IMR-90 (cell line): ENCODE measurements around the gene IGF1R. TPM values are rescaled to one million over a fixed set of nuclear protein-coding genes. Genes with fewer than 3 reads are reported as not detected.

Source experiments
- ATAC-seq: fragments of 200-7000 bp; cut with Tn5 transposase; 2 replicates; pipeline ENCODE4 v1.9.1; 2020; ENCODE audit warnings: low read depth, mild to moderate bottlenecking, moderate library complexity
- BruUV-seq: library from RNA; stranded (reverse); fragments of 400-500 nt; replicated peaks from 2 replicates; lab custom pipeline; 2021; lab: Mats Ljungman, UMichigan
- CTCF ChIA-PET: fragments of 300-600 bp; formaldehyde crosslinking; extraction: SDS; loops from one replicate; lab custom pipeline; 2021; ENCODE audit warnings: antibody characterized with exemption; lab: Yijun Ruan, JAX
- POLR2A ChIA-PET: fragments of 300-600 bp; sonication (Branson Sonifier 250); formaldehyde crosslinking; loops from one replicate; lab custom pipeline; 2022; ENCODE audit warnings: antibody characterized with exemption; ENCODE audit not compliant: unreplicated experiment; lab: Charles Lee
- DNase-seq: peaks from one replicate; pipeline ENCODE4 v3.0.0; 2013
- H2AFZ ChIP-seq: replicated peaks from 2 replicates; pipeline ENCODE3; 2013; ENCODE audit warnings: low read length, mild to moderate bottlenecking; ENCODE audit not compliant: poor library complexity
- H2AK5ac ChIP-seq: 2 replicates; pipeline ENCODE4 v1.6.1; 2013; ENCODE audit warnings: low read depth, low read length, inconsistent platforms
- H2AK9ac ChIP-seq: replicated peaks from 2 replicates; pipeline ENCODE3; 2013; ENCODE audit warnings: mild to moderate bottlenecking, low read depth, low read length, moderate library complexity; ENCODE audit not compliant: poor library complexity
- H2BK120ac ChIP-seq: 2 replicates; pipeline ENCODE4 v1.6.1; 2013; ENCODE audit warnings: low read depth, low read length, inconsistent platforms
- H2BK15ac ChIP-seq: 3 replicates; pipeline ENCODE4 v1.6.1; 2013; ENCODE audit warnings: low read depth, low read length, inconsistent platforms
- H2BK20ac ChIP-seq: 2 replicates; pipeline ENCODE4 v1.6.1; 2013; ENCODE audit warnings: low read depth, mild to moderate bottlenecking, inconsistent platforms, low read length, moderate library complexity
- H2BK5ac ChIP-seq: 2 replicates; pipeline ENCODE4 v1.6.1; 2013; ENCODE audit warnings: mild to moderate bottlenecking, low read depth, low read length, inconsistent platforms; ENCODE audit not compliant: poor library complexity, severe bottlenecking
- H3K14ac ChIP-seq: replicated peaks from 2 replicates; pipeline ENCODE4 v1.6.1; 2013; ENCODE audit warnings: low read depth, low read length, inconsistent platforms
- H3K18ac ChIP-seq: 2 replicates; pipeline ENCODE4 v1.6.1; 2013; ENCODE audit warnings: low read depth, low read length, control low read depth
- H3K23ac ChIP-seq: 2 replicates; pipeline ENCODE4 v1.6.1; 2013; ENCODE audit warnings: low read depth, low read length, inconsistent platforms
- H3K27ac ChIP-seq: 2 replicates; pipeline ENCODE4 v1.5.1; 2013; ENCODE audit warnings: mild to moderate bottlenecking, control low read depth, low read length; ENCODE audit not compliant: insufficient read depth
- H3K27me3 ChIP-seq: 2 replicates; pipeline ENCODE4 v1.6.1; 2013; ENCODE audit warnings: low read length; ENCODE audit not compliant: control insufficient read depth, insufficient read depth
- H3K36me3 ChIP-seq: 2 replicates; pipeline ENCODE4 v1.6.1; 2013; ENCODE audit warnings: low read length, mixed read lengths; ENCODE audit not compliant: control insufficient read depth, insufficient read depth
- H3K4ac ChIP-seq: 2 replicates; pipeline ENCODE4 v1.6.1; 2013; ENCODE audit warnings: low read depth, low read length, inconsistent platforms
- H3K4me1 ChIP-seq: 2 replicates; pipeline ENCODE4 v1.6.1; 2013; ENCODE audit warnings: low read length, mixed read lengths; ENCODE audit not compliant: control insufficient read depth, insufficient read depth
- H3K4me2 ChIP-seq: 2 replicates; pipeline ENCODE4 v1.6.1; 2013; ENCODE audit warnings: low read depth, mild to moderate bottlenecking, control low read depth, low read length, moderate library complexity
- H3K4me3 ChIP-seq: 2 replicates; pipeline ENCODE4 v1.5.1; 2013; ENCODE audit warnings: low read depth, mild to moderate bottlenecking, control low read depth, low read length, moderate library complexity; ENCODE audit not compliant: insufficient read depth
- H3K56ac ChIP-seq: 2 replicates; pipeline ENCODE4 v1.6.1; 2013; ENCODE audit warnings: low read length, inconsistent platforms; ENCODE audit not compliant: insufficient read depth; ENCODE audit errors: extremely low read depth
- H3K79me1 ChIP-seq, 2 experiments: 2 replicates each; pipeline ENCODE4 v1.6.1; 2013; ENCODE audit warnings: low read length in 2 of 2, inconsistent platforms in 1 of 2, low read depth in 1 of 2
- H3K9ac ChIP-seq: 2 replicates; pipeline ENCODE4 v1.6.1; 2013; ENCODE audit warnings: low read depth, low read length, control low read depth
- H3K9me1 ChIP-seq: 2 replicates; pipeline ENCODE4 v1.6.1; 2013; ENCODE audit warnings: low read length, inconsistent platforms; ENCODE audit not compliant: insufficient read depth
- H3K9me3 ChIP-seq: 2 replicates; pipeline ENCODE4 v1.6.1; 2013; ENCODE audit warnings: low read length; ENCODE audit not compliant: control insufficient read depth, insufficient read depth
- H4K20me1 ChIP-seq: 2 replicates; pipeline ENCODE4 v1.6.1; 2013; ENCODE audit warnings: low read length, inconsistent platforms; ENCODE audit not compliant: insufficient read depth
- H4K5ac ChIP-seq: 2 replicates; pipeline ENCODE4 v1.6.1; 2013; ENCODE audit warnings: mild to moderate bottlenecking, low read depth, low read length, control low read depth
- H4K8ac ChIP-seq, 2 experiments: 2 replicates each; pipeline ENCODE4 v1.6.1; 2013; ENCODE audit warnings: low read depth in 2 of 2, low read length in 2 of 2, control low read depth in 1 of 2, inconsistent platforms in 1 of 2
- H4K91ac ChIP-seq: 2 replicates; pipeline ENCODE4 v1.6.1; 2013; ENCODE audit warnings: low read depth, low read length, inconsistent platforms; ENCODE audit not compliant: insufficient read depth
- CEBPB ChIP-seq: IDR thresholded peaks from 2 replicates; pipeline ENCODE4 v1.6.1; 2012; ENCODE audit warnings: low read depth, low read length, improper control_type of control experiment
- CHD1 ChIP-seq: IDR thresholded peaks from 2 replicates; pipeline ENCODE4 v1.6.1; 2012; ENCODE audit warnings: low read depth, low read length, improper control_type of control experiment
- MXI1 ChIP-seq: IDR thresholded peaks from 2 replicates; pipeline ENCODE4 v1.6.1; 2012; ENCODE audit warnings: low read depth, mild to moderate bottlenecking, low read length, moderate library complexity, borderline replicate concordance
- NFE2L2 ChIP-seq: fragments of 150-350 bp; IDR thresholded peaks from 2 replicates; pipeline ENCODE4 v1.6.1; 2016; ENCODE audit warnings: low read depth, mild to moderate bottlenecking, low read length
- POLR2A ChIP-seq: IDR thresholded peaks from 2 replicates; pipeline ENCODE4 v1.6.1; 2012; ENCODE audit warnings: mild to moderate bottlenecking, low read depth, low read length
- WGBS, 2 experiments: methylation state at CpG; one replicate each; pipeline versions ENCODE4 v1.1.5 to v1.1.7; 2013; ENCODE audit warnings: missing lambda C conversion rate in 2 of 2; ENCODE audit not compliant: insufficient read length in 1 of 2; ENCODE audit errors: extremely low coverage in 2 of 2; 5-methylcytosine and 5-hydroxymethylcytosine counted together
- dilution Hi-C: fragments of 300-500 bp; cut with HindIII; formaldehyde crosslinking; loops from one replicate; pipeline ENCODE4 v1.14.3; 2018; ENCODE audit warnings: low sequenced_read_pairs; ENCODE audit not compliant: unreplicated experiment
- in situ Hi-C: fragments of 300-500 bp; cut with MboI; formaldehyde crosslinking; loops from 3 replicates; pipeline ENCODE4 v1.14.3; 2019; ENCODE audit warnings: low sequenced_read_pairs, inconsistent platforms, mixed read lengths
- intact Hi-C: fragments of 100-400 bp; cut with micrococcal nuclease; formaldehyde crosslinking; loops from 2 replicates; pipeline ENCODE4 v1.10.0; 2022
- polyA plus RNA-seq, 3 experiments: library from polyadenylated mRNA; depleted of rRNA; stranded (reverse); fragments of >200 nt; gene quantifications; 2 replicates each; pipeline ENCODE4 v1.2.3, GENCODE V29; 2012; ENCODE audit warnings: low replicate concordance in 1 of 3
- total RNA-seq: library from RNA; depleted of rRNA; stranded (reverse); fragments of >200 nt; gene quantifications from 2 replicates; pipeline ENCODE4 v1.2.3, GENCODE V29; 2012

The IGF1R gene
- total and polyA plus RNA-seq, 2 of the 4 experiments (the other 2 are of a cell fraction) = 24.0 to 24.9 TPM

GRCh38 chr15:98763179-98763578 is 114.8 kb downstream of the IGF1R start:
- peak overlapping the region in 1 of 2 experiments; percentile 54; a peak in 2 of 4 replicates for H4K8ac ChIP-seq
- CTCF ChIA-PET = interaction anchor here (0.7 kb wide), 1 partner anchor 190 kb away, joined by 6 read pairs; no protein-coding TSS in a partner anchor
- dilution Hi-C loops = no loop called here
- H3K27ac ChIP-seq = no peak overlapping the region
- TF ChIP-seq CHD1 (no peak), NFE2L2 (no peak), POLR2A (no peak), MXI1 (no peak), CEBPB (no peak)
- BruUV-seq = no TSS peak
- peaks cover 24% of the 10 kb centered on the region for H3K4me1 ChIP-seq
- no peaks in the 10 kb centered on the region; the same call in 1 of the 2 replicates for H3K36me3 ChIP-seq
- no peak overlapping the region for H2BK120ac ChIP-seq
- H3K4me2 ChIP-seq = no peak overlapping the region
- in situ Hi-C loops = no loop called here
- H2AK5ac ChIP-seq = no peak overlapping the region
- POLR2A ChIA-PET = interaction anchor here (0.5 kb wide), 1 partner anchor 114 kb away, joined by 3 read pairs; no protein-coding TSS in a partner anchor
- no peak overlapping the region for H3K56ac ChIP-seq
- no peaks in the 10 kb centered on the region for H3K9me3 ChIP-seq
- no peak for DNase-seq
- intact Hi-C loops = no loop called here
- no peak overlapping the region for H2BK5ac ChIP-seq
- no peak overlapping the region for H3K14ac ChIP-seq
- no peak overlapping the region for H4K5ac ChIP-seq
- no peak overlapping the region for H3K4me3 ChIP-seq
- H3K79me1 ChIP-seq = peaks cover 29 to 89% of the 10 kb centered on the region in 2 experiments
- no peak overlapping the region for H2BK15ac ChIP-seq
- peaks cover 84% of the 10 kb centered on the region for H4K20me1 ChIP-seq
- H2AK9ac ChIP-seq = no peak overlapping the region
- H3K18ac ChIP-seq = no peak overlapping the region
- no peak for ATAC-seq
- no peak overlapping the region for H3K4ac ChIP-seq
- no peak overlapping the region for H2BK20ac ChIP-seq
- H2AFZ ChIP-seq = no peak overlapping the region
- no peak overlapping the region; the same call in 1 of the 2 replicates for H3K23ac ChIP-seq
- 100% methylated on average over 1 of the region's 4 CpGs; no CpG with 5 or more reads in 1 of the 2 experiments for WGBS, 2 experiments
- H4K91ac ChIP-seq = no peak overlapping the region
- no peak overlapping the region for H3K9ac ChIP-seq
- H3K9me1 ChIP-seq = peaks cover 36% of the 10 kb centered on the region
- no peaks in the 10 kb centered on the region for H3K27me3 ChIP-seq
